Measurements from ENCODE around the gene GPHN.

DNA sequence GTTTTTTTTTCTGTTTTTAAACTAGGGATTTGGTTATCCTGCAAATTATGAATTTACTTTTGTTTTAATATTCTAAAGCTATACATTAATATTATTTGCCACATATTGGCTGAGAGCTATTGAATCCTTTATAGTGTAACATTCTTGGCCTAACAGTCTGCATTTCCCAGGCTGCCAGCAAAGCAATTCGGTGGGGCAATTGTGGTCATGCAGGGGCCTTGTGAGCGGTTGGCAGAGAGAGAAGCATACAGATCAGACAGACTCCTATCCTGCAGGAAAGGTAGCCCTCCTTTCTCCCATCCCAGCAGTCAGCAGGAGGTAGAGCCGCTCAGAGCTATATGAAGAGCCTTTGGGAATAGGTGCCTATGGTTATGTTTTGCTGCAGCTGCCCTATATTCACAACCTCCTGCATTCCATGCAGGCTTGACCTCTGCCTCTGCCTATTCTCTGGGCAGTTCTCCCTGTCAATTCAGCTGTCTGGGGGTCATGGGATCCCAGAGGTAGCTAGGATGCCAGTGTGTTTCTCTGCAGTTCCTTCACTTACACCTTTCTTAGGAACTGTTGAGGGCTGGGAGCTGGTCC is 144.7 kb downstream of the GPHN start:
- TF ChIP-seq, protein P1, sequence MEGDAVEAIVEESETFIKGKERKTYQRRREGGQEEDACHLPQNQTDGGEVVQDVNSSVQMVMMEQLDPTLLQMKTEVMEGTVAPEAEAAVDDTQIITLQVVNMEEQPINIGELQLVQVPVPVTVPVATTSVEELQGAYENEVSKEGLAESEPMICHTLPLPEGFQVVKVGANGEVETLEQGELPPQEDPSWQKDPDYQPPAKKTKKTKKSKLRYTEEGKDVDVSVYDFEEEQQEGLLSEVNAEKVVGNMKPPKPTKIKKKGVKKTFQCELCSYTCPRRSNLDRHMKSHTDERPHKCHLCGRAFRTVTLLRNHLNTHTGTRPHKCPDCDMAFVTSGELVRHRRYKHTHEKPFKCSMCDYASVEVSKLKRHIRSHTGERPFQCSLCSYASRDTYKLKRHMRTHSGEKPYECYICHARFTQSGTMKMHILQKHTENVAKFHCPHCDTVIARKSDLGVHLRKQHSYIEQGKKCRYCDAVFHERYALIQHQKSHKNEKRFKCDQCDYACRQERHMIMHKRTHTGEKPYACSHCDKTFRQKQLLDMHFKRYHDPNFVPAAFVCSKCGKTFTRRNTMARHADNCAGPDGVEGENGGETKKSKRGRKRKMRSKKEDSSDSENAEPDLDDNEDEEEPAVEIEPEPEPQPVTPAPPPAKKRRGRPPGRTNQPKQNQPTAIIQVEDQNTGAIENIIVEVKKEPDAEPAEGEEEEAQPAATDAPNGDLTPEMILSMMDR (IDR thresholded peaks at IDR 0.05): no peak
- TF ChIP-seq, protein P2, sequence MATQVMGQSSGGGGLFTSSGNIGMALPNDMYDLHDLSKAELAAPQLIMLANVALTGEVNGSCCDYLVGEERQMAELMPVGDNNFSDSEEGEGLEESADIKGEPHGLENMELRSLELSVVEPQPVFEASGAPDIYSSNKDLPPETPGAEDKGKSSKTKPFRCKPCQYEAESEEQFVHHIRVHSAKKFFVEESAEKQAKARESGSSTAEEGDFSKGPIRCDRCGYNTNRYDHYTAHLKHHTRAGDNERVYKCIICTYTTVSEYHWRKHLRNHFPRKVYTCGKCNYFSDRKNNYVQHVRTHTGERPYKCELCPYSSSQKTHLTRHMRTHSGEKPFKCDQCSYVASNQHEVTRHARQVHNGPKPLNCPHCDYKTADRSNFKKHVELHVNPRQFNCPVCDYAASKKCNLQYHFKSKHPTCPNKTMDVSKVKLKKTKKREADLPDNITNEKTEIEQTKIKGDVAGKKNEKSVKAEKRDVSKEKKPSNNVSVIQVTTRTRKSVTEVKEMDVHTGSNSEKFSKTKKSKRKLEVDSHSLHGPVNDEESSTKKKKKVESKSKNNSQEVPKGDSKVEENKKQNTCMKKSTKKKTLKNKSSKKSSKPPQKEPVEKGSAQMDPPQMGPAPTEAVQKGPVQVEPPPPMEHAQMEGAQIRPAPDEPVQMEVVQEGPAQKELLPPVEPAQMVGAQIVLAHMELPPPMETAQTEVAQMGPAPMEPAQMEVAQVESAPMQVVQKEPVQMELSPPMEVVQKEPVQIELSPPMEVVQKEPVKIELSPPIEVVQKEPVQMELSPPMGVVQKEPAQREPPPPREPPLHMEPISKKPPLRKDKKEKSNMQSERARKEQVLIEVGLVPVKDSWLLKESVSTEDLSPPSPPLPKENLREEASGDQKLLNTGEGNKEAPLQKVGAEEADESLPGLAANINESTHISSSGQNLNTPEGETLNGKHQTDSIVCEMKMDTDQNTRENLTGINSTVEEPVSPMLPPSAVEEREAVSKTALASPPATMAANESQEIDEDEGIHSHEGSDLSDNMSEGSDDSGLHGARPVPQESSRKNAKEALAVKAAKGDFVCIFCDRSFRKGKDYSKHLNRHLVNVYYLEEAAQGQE (IDR thresholded peaks at IDR 0.05; ENCODE audit: low read depth, low read length): no peak
- TF ChIP-seq, protein P3, sequence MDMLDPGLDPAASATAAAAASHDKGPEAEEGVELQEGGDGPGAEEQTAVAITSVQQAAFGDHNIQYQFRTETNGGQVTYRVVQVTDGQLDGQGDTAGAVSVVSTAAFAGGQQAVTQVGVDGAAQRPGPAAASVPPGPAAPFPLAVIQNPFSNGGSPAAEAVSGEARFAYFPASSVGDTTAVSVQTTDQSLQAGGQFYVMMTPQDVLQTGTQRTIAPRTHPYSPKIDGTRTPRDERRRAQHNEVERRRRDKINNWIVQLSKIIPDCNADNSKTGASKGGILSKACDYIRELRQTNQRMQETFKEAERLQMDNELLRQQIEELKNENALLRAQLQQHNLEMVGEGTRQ (IDR thresholded peaks at IDR 0.05; ENCODE audit: borderline replicate concordance, low read depth, low read length): no peak
- TF ChIP-seq TAF1 (IDR thresholded peaks at IDR 0.05; ENCODE audit: borderline replicate concordance, low read depth, low read length): no peak
- TF ChIP-seq RXRA (IDR thresholded peaks at IDR 0.05; ENCODE audit: borderline replicate concordance, low read depth): no peak
- TF ChIP-seq YY1 (IDR thresholded peaks at IDR 0.05; ENCODE audit: low read depth): no peak
- no peak for TF ChIP-seq TCF12 (IDR thresholded peaks at IDR 0.05)
- no peak for TF ChIP-seq RCOR1 (IDR thresholded peaks at IDR 0.05; ENCODE audit: low read length)

Measured in SK-N-SH (cell line).